Fibroblast of the aortic adventitia (primary cell): ENCODE measurements around the gene P2RX6. TPM values are rescaled to one million over a fixed set of nuclear protein-coding genes. Genes with fewer than 3 reads are reported as not detected.
A peak's percentile ranks its signal among the peaks of the same experiment; 100 is the strongest.

Experiments
- DNase-seq: peaks from one replicate; pipeline ENCODE4 v3.0.0-alpha.2; 2010; ENCODE audit warnings: low read depth
- H3K4me3 ChIP-seq: 2 replicates; pipeline ENCODE4 v1.5.1; 2011; ENCODE audit warnings: low read depth, mild to moderate bottlenecking, control low read depth, low read length, moderate library complexity
- total RNA-seq: library from RNA; depleted of rRNA; stranded (reverse); fragments of >200 nt; gene quantifications from 2 replicates; pipeline ENCODE4 v1.2.3, GENCODE V29; 2012; ENCODE audit warnings: low replicate concordance
- TF ChIP-seq, protein P1 (sequence below): IDR thresholded peaks from 2 replicates; pipeline ENCODE4 v1.5.1; 2011; ENCODE audit warnings: mild to moderate bottlenecking, low read length, control low read depth, inconsistent platforms; ENCODE audit not compliant: insufficient read depth

The P2RX6 gene
- total RNA-seq, 1 donor = 0.63 TPM

DNA sequence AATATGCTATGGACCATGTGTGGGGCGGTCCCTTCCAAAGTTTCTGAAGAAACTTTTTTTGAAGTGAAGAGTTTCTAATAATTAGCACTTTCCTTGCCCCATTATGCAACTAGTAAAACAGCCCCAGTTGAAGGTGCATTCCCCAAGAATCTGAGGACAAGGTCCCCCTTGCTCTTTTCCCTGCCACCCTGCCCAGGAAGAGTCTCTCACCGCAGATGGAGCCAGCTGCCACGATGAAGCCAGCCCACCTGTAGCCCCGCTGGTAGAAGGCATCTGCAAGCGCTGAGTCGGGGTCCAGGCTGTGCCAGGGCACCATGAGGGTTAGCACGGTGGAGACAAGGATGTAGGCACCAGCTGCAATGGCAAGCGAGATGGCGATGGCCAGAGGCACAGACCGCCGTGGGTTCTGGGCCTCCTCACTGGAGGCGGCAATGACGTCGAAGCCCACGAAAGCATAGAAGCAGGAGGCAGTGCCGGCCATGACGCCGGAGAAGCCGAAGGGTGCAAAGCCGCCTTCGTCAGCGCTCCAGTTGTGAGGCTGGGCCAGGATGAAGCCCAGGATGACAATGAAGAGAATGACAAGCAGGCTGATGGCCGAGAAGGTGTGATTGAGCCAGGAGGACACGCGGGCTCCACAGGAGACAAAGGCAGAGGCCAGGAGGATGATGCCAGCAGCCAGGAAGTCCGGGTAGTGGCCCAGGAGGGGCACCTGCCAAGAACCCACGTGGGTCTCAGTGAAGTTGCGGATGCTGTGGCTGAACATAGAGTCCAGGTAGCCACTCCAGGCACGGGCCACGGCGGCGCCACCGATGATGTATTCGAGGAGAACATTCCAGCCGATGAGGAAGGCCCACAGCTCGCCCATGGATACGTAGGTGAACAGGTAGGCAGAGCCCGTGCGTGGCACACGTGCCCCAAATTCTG is 15.9 kb downstream of the P2RX6 start:
- TF ChIP-seq, protein P1, sequence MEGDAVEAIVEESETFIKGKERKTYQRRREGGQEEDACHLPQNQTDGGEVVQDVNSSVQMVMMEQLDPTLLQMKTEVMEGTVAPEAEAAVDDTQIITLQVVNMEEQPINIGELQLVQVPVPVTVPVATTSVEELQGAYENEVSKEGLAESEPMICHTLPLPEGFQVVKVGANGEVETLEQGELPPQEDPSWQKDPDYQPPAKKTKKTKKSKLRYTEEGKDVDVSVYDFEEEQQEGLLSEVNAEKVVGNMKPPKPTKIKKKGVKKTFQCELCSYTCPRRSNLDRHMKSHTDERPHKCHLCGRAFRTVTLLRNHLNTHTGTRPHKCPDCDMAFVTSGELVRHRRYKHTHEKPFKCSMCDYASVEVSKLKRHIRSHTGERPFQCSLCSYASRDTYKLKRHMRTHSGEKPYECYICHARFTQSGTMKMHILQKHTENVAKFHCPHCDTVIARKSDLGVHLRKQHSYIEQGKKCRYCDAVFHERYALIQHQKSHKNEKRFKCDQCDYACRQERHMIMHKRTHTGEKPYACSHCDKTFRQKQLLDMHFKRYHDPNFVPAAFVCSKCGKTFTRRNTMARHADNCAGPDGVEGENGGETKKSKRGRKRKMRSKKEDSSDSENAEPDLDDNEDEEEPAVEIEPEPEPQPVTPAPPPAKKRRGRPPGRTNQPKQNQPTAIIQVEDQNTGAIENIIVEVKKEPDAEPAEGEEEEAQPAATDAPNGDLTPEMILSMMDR = no peak
- no peak for DNase-seq
- no peak overlapping the region for H3K4me3 ChIP-seq

DNA sequence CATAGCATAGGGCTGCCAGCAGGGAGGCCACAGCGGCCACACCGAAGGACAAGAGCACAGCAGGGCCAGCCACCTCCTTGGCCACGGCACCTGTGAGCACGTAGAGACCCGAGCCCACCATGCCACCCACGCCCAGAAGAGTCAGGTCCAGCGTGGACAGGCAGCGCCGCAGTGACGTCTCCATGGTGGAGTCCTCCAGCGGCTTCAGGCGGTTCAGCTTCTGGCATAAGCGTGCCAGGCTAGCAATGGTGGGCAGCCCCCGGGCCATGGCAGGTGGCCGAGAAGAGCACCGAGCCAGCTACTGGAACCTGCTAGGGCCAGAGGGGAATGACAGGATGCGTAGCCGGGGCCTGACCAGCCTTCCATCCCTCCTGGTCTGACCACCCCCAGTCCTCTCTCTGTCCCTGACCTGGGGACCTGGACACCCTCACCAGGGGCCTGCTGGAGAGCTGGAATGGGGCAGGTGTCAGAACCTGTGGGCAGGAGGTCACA is 16.6 kb downstream of the P2RX6 start:
- TF ChIP-seq, protein P1 = no peak
- no peak for DNase-seq
- H3K4me3 ChIP-seq = no peak overlapping the region

DNA sequence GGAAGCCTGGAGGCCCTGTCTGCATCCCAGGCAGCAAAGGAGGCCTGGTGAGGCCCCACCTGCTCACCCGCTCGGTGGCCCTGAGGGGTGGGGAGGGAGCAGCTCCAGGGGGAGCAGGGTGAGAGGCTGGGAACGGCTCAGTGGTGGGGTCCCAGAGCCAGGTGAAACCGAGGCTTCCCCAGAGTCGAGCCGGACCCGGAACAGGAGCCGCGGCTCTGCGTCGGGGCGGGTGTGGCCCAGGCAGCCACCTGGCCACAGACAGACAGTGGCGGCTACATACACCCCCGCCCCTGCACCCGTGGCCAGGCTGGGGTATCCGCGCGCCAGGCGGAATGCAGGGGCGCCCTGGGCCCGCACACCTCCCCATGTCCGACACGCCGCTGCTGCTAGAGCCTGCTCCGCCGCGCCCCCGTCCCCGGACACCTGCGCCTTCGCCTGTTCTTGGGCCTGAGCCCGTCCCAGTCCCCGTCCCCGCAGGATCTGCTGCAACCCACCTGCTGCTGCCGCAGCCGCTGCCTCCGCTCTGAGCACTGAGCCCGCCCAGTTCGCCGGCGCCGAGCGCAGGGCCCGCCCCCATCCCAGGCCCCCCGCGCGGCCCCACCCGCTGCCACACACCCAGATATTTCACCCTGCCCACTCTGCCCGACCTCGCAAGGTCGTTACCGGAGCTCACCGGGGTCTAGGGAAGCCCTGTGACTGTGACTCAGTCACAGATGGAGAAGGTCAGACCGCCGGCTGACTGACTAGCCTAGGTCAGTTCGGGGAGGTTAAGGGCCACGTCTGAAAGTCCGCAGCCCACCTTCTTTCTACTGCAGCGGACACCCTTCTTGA is 17.3 kb downstream of the P2RX6 start, which contains the start of gene SLC7A4:
SLC7A4 (minus strand) TSS at position 525 of the 831 bp plus-strand sequence. CDS start 749 bp downstream, outside the sequence.
- peak within 1 kb of the TSS; percentile 9 for H3K4me3 ChIP-seq
- DNase-seq = no peak
- TF ChIP-seq, protein P1 = no peak

DNA sequence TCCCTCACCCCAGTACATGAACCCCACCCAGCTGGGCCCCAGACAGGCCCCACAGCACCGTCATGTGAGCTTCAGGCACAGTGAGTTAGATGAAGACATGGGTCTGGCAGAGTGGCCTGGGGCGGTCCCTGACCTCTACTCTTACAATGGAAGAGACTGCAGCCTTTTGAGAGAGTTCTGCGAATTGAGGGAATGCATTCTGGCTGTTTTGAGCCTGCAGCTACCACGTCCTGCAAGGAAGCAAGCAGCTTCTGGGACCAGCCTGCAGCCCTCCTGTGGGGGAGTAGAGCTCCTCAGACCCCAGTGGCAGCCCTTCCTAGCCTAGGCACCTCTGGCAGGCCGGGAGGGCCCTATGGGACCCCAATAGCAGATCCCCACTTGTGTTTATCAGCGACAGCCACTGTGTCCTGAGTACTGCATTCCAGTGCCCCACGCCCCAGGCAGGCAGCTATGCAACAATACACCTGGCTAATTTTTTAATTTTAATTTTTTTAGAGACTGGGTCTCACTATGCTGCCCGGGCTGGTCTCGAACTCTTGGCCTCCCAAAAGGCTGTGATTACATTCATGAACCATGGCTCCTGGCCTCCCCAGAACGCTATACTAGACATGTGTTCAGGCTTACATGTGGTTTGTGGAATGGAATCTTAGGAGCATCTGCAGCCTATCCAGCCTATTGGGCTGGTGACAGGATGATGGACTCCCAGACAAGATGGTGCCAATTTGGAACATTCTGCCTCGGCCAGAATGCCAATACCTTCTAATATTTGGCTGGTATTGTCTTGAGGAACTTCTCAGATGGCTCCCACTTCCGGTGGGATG is 18.1 kb downstream of the P2RX6 start:
- no peak for DNase-seq

DNA sequence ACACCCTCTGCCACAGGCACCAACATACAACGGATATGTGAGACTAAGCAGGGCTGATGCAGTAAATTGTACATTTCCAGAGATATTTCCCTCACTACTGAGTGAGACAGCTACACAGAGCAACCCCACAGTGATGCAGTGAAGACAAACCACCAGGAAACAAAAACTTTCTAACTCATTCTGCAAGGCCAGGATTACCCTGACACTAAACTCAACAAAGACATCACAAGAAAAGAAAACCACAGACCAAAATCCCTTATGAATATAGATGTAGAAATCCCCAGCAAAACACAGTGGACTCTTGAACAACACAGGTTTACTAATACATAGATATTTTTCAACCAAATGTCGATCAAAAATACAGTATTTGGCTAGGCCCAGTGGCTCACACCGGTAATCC is 18.9 kb downstream of the P2RX6 start:
- H3K4me3 ChIP-seq = no peak overlapping the region
- TF ChIP-seq, protein P1 = no peak
- DNase-seq = no peak

More for the DNA sequence above, 18.1 kb downstream of the P2RX6 start:
- H3K4me3 ChIP-seq = no peak overlapping the region
- TF ChIP-seq, protein P1 = no peak

DNA sequence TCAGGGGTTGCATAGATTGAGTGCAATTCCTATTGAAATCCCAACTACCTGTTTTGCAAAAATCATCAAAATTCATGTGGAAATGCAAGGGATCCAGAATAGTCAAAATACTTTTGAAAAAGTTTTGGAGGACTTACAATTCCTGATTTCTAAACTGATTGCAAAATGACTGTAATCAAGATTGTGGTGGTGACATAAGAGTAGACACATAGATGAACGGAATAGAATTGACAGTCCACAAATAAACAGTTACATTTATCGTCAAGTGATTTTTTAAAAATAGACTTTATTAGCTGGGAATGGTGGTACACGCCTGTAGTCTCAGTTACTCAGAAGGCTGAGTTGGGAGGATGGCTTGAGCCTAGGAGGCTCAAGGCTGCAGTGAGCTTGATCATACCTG is 20.0 kb downstream of the P2RX6 start:
- no peak overlapping the region for H3K4me3 ChIP-seq
- DNase-seq = no peak
- TF ChIP-seq, protein P1 = no peak
